Mucosa of stomach (tissue), 1 donor: ENCODE results near the gene ACOT9.
"Not testable (repeated sequence)": the region's sequence is repeated elsewhere in the genome, so short reads cannot be mapped to it uniquely, and the experiment has no call there.

Source experiments
- H3K27me3 ChIP-seq: one replicate; pipeline ENCODE4 v1.7.0; 2013; ENCODE audit warnings: mild to moderate bottlenecking, low read length; ENCODE audit not compliant: control insufficient read depth, insufficient read depth
- H3K36me3 ChIP-seq: one replicate; pipeline ENCODE4 v1.7.0; 2013; ENCODE audit warnings: low read length; ENCODE audit not compliant: control insufficient read depth, insufficient read depth
- H3K4me1 ChIP-seq: one replicate; pipeline ENCODE4 v1.7.0; 2013; ENCODE audit warnings: mild to moderate bottlenecking, low read length; ENCODE audit not compliant: control insufficient read depth, insufficient read depth
- H3K4me3 ChIP-seq: one replicate; pipeline ENCODE4 v1.7.0; 2013; ENCODE audit warnings: low read length
- H3K9ac ChIP-seq: one replicate; pipeline ENCODE4 v1.7.0; 2013; ENCODE audit warnings: mild to moderate bottlenecking, low read length, moderate library complexity
- H3K9me3 ChIP-seq: one replicate; pipeline ENCODE4 v1.7.0; 2013; ENCODE audit warnings: mild to moderate bottlenecking, low read length, moderate library complexity; ENCODE audit not compliant: control insufficient read depth
- donor health status: Pancreatic carcinoma.

ACOT9 gene

GRCh38 chrX:23667239-23668177 lies 75.6 kb downstream of the ACOT9 start, which contains the start of gene PRDX4:
TSS of gene PRDX4 (plus strand) at chrX:23667493. CDS start at chrX:23667571, 78 bp downstream.
- Histone ChIP-seq H3K4me3 (peak within 1 kb of the TSS; percentile 7), H3K9ac (peak within 1 kb of the TSS; percentile 69), H3K4me1 (no peaks in the 10 kb centered on the region), H3K9me3 (no peaks in the 10 kb centered on the region), H3K27me3 (no peaks in the 10 kb centered on the region), H3K36me3 (no peaks in the 10 kb centered on the region)

- Histone ChIP-seq H3K36me3 (no peaks in the 10 kb centered on the region), H3K4me3 (no peak overlapping the region), H3K27me3 (no peaks in the 10 kb centered on the region), H3K9ac (no peak overlapping the region), H3K4me1 (no peaks in the 10 kb centered on the region), H3K9me3 (no peaks in the 10 kb centered on the region)
Observed at GRCh38 chrX:23666282-23666681, 76.8 kb downstream of the ACOT9 start.

- no peaks in the 10 kb centered on the region for H3K9me3 ChIP-seq
- no peaks in the 10 kb centered on the region for H3K27me3 ChIP-seq
- no peaks in the 10 kb centered on the region for H3K4me1 ChIP-seq
- no peak overlapping the region for H3K9ac ChIP-seq
- H3K4me3 ChIP-seq, result no peak overlapping the region
- no peaks in the 10 kb centered on the region for H3K36me3 ChIP-seq
Observed at GRCh38 chrX:23664496-23664895, 78.6 kb downstream of the ACOT9 start.

GRCh38 chrX:23662853-23663252 lies 80.2 kb downstream of the ACOT9 start:
- Histone ChIP-seq H3K27me3 (no peaks in the 10 kb centered on the region), H3K36me3 (no peaks in the 10 kb centered on the region), H3K9ac (no peak overlapping the region), H3K4me1 (no peaks in the 10 kb centered on the region), H3K9me3 (no peaks in the 10 kb centered on the region), H3K4me3 (no peak overlapping the region)

- Histone ChIP-seq H3K9ac (no peak overlapping the region), H3K27me3 (no peaks in the 10 kb centered on the region), H3K9me3 (no peaks in the 10 kb centered on the region), H3K4me1 (no peaks in the 10 kb centered on the region), H3K36me3 (no peaks in the 10 kb centered on the region), H3K4me3 (no peak overlapping the region)
Observed at GRCh38 chrX:23662187-23662586, 80.9 kb downstream of the ACOT9 start.

GRCh38 chrX:23661671-23662070 lies 81.4 kb downstream of the ACOT9 start:
- Histone ChIP-seq H3K4me1 (no peaks in the 10 kb centered on the region), H3K9ac (no peak overlapping the region), H3K27me3 (no peaks in the 10 kb centered on the region), H3K36me3 (no peaks in the 10 kb centered on the region), H3K9me3 (no peaks in the 10 kb centered on the region), H3K4me3 (no peak overlapping the region)

GRCh38 chrX:23660766-23661132 lies 82.3 kb downstream of the ACOT9 start:
- Histone ChIP-seq H3K4me3 (no peak overlapping the region), H3K9me3 (no peaks in the 10 kb centered on the region), H3K36me3 (no peaks in the 10 kb centered on the region)

GRCh38 chrX:23660083-23660765 lies 82.9 kb downstream of the ACOT9 start:
- not testable (repeated sequence) for H3K4me1 ChIP-seq, H3K27me3 ChIP-seq, H3K9ac ChIP-seq, H3K36me3 ChIP-seq, H3K4me3 ChIP-seq, H3K9me3 ChIP-seq

More at GRCh38 chrX:23660766-23661132, 82.3 kb downstream of the ACOT9 start:
- Histone ChIP-seq H3K9ac (no peak overlapping the region), H3K4me1 (no peaks in the 10 kb centered on the region), H3K27me3 (no peaks in the 10 kb centered on the region)

GRCh38 chrX:23659339-23659738 lies 83.7 kb downstream of the ACOT9 start:
- Histone ChIP-seq H3K9ac (no peak overlapping the region), H3K27me3 (peaks cover 3% of the 10 kb centered on the region), H3K9me3 (no peaks in the 10 kb centered on the region), H3K4me1 (no peaks in the 10 kb centered on the region), H3K36me3 (no peaks in the 10 kb centered on the region), H3K4me3 (no peak overlapping the region)

- Histone ChIP-seq H3K4me1 (no peaks in the 10 kb centered on the region), H3K9me3 (no peaks in the 10 kb centered on the region), H3K27me3 (peaks cover 16% of the 10 kb centered on the region), H3K36me3 (no peaks in the 10 kb centered on the region), H3K9ac (no peak overlapping the region), H3K4me3 (no peak overlapping the region)
Observed at GRCh38 chrX:23656684-23657083, 86.4 kb downstream of the ACOT9 start.

- Histone ChIP-seq H3K9me3 (no peaks in the 10 kb centered on the region), H3K4me1 (no peaks in the 10 kb centered on the region), H3K4me3 (no peak overlapping the region), H3K9ac (no peak overlapping the region), H3K36me3 (no peaks in the 10 kb centered on the region), H3K27me3 (peaks cover 16% of the 10 kb centered on the region)
Observed at GRCh38 chrX:23656091-23656490, 87.0 kb downstream of the ACOT9 start.
